GM23338 (cell line): ENCODE results near the gene CD74.

Experiments
- CTCF ChIP-seq, 2 experiments: fragments of 200-600 bp in 1 of 2; sonication (generic) in 1 of 2; conservative IDR thresholded peaks; 2 replicates each; pipeline versions ENCODE4 v1.5.1 to v1.6.1; 2016 to 2017; ENCODE audit warnings: antibody characterized with exemption in 2 of 2, low read depth in 2 of 2, mild to moderate bottlenecking in 2 of 2, moderate library complexity in 1 of 2
- EZH2 ChIP-seq: fragments of 200-600 bp; sonication (generic); IDR thresholded peaks from one replicate; pipeline ENCODE4 v1.8.0; 2017; ENCODE audit warnings: antibody characterized with exemption, mild to moderate bottlenecking, low read depth; ENCODE audit not compliant: unreplicated experiment
- EZH2phosphoT487 ChIP-seq: fragments of 200-600 bp; sonication (generic); IDR thresholded peaks from one replicate; pipeline ENCODE4 v1.8.1; 2018; ENCODE audit warnings: antibody characterized with exemption; ENCODE audit not compliant: unreplicated experiment
- POLR2AphosphoS5 ChIP-seq: IDR thresholded peaks from 2 replicates; pipeline ENCODE4 v1.6.1; 2016; ENCODE audit warnings: antibody characterized with exemption, low read depth

- TF ChIP-seq POLR2AphosphoS5 (no peak), EZH2 (no peak), CTCF (conservative IDR thresholded peaks at IDR 0.05; ENCODE audit: low read depth in 2 of 2) (no peak), EZH2phosphoT487 (no peak)
Measured at GRCh38 chr5:150372639-150373038, 40.1 kb downstream of the CD74 start.
